Chondrocyte (in vitro differentiated cells): ENCODE measurements around the gene PRSS57. TPM values are rescaled to one million over a fixed set of nuclear protein-coding genes. Genes with fewer than 3 reads are reported as not detected.
A peak's percentile ranks its signal among the peaks of the same experiment; 100 is the strongest.

Experiments used
- DNase-seq: peaks from one replicate; pipeline ENCODE4 v3.0.0; 2021; ENCODE audit warnings: mixed read lengths, low spot score
- H3K27ac Mint-ChIP-seq: one replicate; pipeline ENCODE4 v1.8.0; 2021; ENCODE audit warnings: mild to moderate bottlenecking, moderate library complexity, mixed read lengths; ENCODE audit not compliant: unreplicated experiment
- H3K27me3 Mint-ChIP-seq: 2 replicates; pipeline ENCODE4 v1.8.0; 2021; ENCODE audit warnings: low read depth, mixed read lengths
- H3K36me3 Mint-ChIP-seq: 2 replicates; pipeline ENCODE4 v1.8.0; 2021; ENCODE audit warnings: low read depth, mixed read lengths
- H3K4me1 Mint-ChIP-seq: 2 replicates; pipeline ENCODE4 v1.8.0; 2021; ENCODE audit warnings: low read depth, mild to moderate bottlenecking, mixed read lengths
- H3K4me3 Mint-ChIP-seq: one replicate; pipeline ENCODE4 v1.8.0; 2021; ENCODE audit warnings: mild to moderate bottlenecking, moderate library complexity, mixed read lengths; ENCODE audit not compliant: unreplicated experiment
- H3K9me3 Mint-ChIP-seq: 2 replicates; pipeline ENCODE4 v1.8.0; 2021; ENCODE audit warnings: low read depth, mixed read lengths
- total RNA-seq: library from RNA; stranded (reverse); gene quantifications from 3 replicates; pipeline ENCODE4 v1.2.1, GENCODE V29; 2021
- TF ChIP-seq, protein P1 (sequence below): fragments of 200-600 bp; sonication (generic); IDR thresholded peaks from 2 replicates; pipeline ENCODE4 v1.5.0; 2021; ENCODE audit warnings: antibody characterized with exemption, mild to moderate bottlenecking, moderate library complexity

PRSS57 gene
- total RNA-seq, 1 donor from 2014 or later = not detected

- Mint-ChIP-seq H3K4me1 (peaks cover 4% of the 10 kb centered on the region), H3K27me3 (no peaks in the 10 kb centered on the region), H3K36me3 (no peaks in the 10 kb centered on the region), H3K4me3 (peak within 1 kb of the TSS; percentile 75), H3K27ac (peak within 1 kb of the TSS; percentile 60), H3K9me3 (no peaks in the 10 kb centered on the region)
- TF ChIP-seq, protein P1, sequence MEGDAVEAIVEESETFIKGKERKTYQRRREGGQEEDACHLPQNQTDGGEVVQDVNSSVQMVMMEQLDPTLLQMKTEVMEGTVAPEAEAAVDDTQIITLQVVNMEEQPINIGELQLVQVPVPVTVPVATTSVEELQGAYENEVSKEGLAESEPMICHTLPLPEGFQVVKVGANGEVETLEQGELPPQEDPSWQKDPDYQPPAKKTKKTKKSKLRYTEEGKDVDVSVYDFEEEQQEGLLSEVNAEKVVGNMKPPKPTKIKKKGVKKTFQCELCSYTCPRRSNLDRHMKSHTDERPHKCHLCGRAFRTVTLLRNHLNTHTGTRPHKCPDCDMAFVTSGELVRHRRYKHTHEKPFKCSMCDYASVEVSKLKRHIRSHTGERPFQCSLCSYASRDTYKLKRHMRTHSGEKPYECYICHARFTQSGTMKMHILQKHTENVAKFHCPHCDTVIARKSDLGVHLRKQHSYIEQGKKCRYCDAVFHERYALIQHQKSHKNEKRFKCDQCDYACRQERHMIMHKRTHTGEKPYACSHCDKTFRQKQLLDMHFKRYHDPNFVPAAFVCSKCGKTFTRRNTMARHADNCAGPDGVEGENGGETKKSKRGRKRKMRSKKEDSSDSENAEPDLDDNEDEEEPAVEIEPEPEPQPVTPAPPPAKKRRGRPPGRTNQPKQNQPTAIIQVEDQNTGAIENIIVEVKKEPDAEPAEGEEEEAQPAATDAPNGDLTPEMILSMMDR = no peak
- DNase-seq = no peak
Measured at GRCh38 chr19:639253-640160, 55.7 kb downstream of the PRSS57 start, which contains the start of gene FGF22. Gene FGF22 (plus strand): TSS chr19:639879. CDS start chr19:639926, 47 bp downstream.

GRCh38 chr19:638906-639252 is 56.4 kb downstream of the PRSS57 start:
- Mint-ChIP-seq H3K9me3 (no peaks in the 10 kb centered on the region), H3K4me3 (peak overlapping the region; percentile 75), H3K36me3 (no peaks in the 10 kb centered on the region), H3K27me3 (no peaks in the 10 kb centered on the region), H3K4me1 (peaks cover 10% of the 10 kb centered on the region), H3K27ac (no peak overlapping the region)
- TF ChIP-seq, protein P1 = no peak
- DNase-seq = no peak

Other genes starting within 250 kb of the PRSS57 start
- gene SHC2, start 234.4 kb downstream of the PRSS57 start, total RNA-seq = 26.9 to 50.9 TPM (median 47.8 TPM) in 3 replicates
- 0.59 to 0.92 TPM (median 0.62 TPM) in 3 replicates for gene MADCAM1, start 199.0 kb downstream of the PRSS57 start, total RNA-seq
- gene TPGS1, start 188.0 kb downstream of the PRSS57 start, total RNA-seq = 18.3 to 22.6 TPM (median 21.3 TPM) in 3 replicates
- gene CDC34, start 163.7 kb downstream of the PRSS57 start, total RNA-seq = 41.4 to 71.1 TPM (median 66.9 TPM) in 3 replicates
- gene GZMM, start 151.4 kb downstream of the PRSS57 start, total RNA-seq = not detected in 3 replicates
- 440 to 503 TPM (median 452 TPM) in 3 replicates for gene BSG, start 122.9 kb downstream of the PRSS57 start, total RNA-seq
- 6.2 to 6.8 TPM (median 6.7 TPM) in 3 replicates for gene HCN2, start 105.6 kb downstream of the PRSS57 start, total RNA-seq
- 27.3 to 35.8 TPM (median 35.5 TPM) in 3 replicates for gene POLRMT, start 61.9 kb downstream of the PRSS57 start, total RNA-seq
- not detected in 3 replicates for gene FGF22, start 55.6 kb downstream of the PRSS57 start, total RNA-seq
- gene RNF126, start 32.2 kb downstream of the PRSS57 start, total RNA-seq = 29.3 to 36.3 TPM (median 29.5 TPM) in 3 replicates
- 267 to 316 TPM (median 312 TPM) in 3 replicates for gene FSTL3, start 19.1 kb downstream of the PRSS57 start, total RNA-seq
- 166 to 182 TPM (median 175 TPM) in 3 replicates for gene PALM, start 13.5 kb upstream of the PRSS57 start, total RNA-seq
- 1.5 to 2.2 TPM (median 1.6 TPM) in 3 replicates for gene MISP, start 55.7 kb upstream of the PRSS57 start, total RNA-seq
- 281 to 343 TPM (median 285 TPM) in 3 replicates for gene PTBP1, start 102.0 kb upstream of the PRSS57 start, total RNA-seq
- 5.4 to 6.8 TPM (median 6.0 TPM) in 3 replicates for gene PLPPR3, start 126.5 kb upstream of the PRSS57 start, total RNA-seq
- 0.37 to 0.51 TPM in 2 of 3 replicates, not detected in the other for gene AZU1, start 132.4 kb upstream of the PRSS57 start, total RNA-seq
- not detected in 3 replicates for gene PRTN3, start 145.5 kb upstream of the PRSS57 start, total RNA-seq
- gene ELANE, start 156.9 kb upstream of the PRSS57 start, total RNA-seq = not detected in 3 replicates
- 1.1 to 17.9 TPM (median 1.8 TPM) in 3 replicates for gene CFD, start 164.2 kb upstream of the PRSS57 start, total RNA-seq
- gene MED16, start 197.7 kb upstream of the PRSS57 start, total RNA-seq = 47.0 to 53.9 TPM (median 53.1 TPM) in 3 replicates
- not detected in 3 replicates for gene RNU6-9, start 198.0 kb upstream of the PRSS57 start, total RNA-seq
- gene R3HDM4, start 217.8 kb upstream of the PRSS57 start, total RNA-seq = 47.1 to 52.2 TPM (median 48.4 TPM) in 3 replicates
- gene KISS1R, start 221.9 kb upstream of the PRSS57 start, total RNA-seq = 0.17 to 0.38 TPM (median 0.24 TPM) in 3 replicates
- 6.6 to 10.0 TPM (median 8.8 TPM) in 3 replicates for gene ARID3A, start 230.6 kb upstream of the PRSS57 start, total RNA-seq